HCT116 (cell line): ENCODE measurements around the gene TRIM75.

Experiments used
- CTCF ChIP-seq, 3 experiments: fragments of 200-600 bp in 1 of 3; sonication (generic) in 1 of 3; IDR thresholded peaks in 2 of 3; conservative IDR thresholded peaks in 1 of 3; 2 replicates each; pipeline ENCODE4 v1.5.1; 2012 to 2017; ENCODE audit warnings: low read depth in 2 of 3, low read length in 2 of 3, antibody characterized with exemption in 1 of 3, borderline replicate concordance in 1 of 3, control low read depth in 1 of 3, mild to moderate bottlenecking in 1 of 3, mixed read lengths in 1 of 3, mixed run types in 1 of 3, moderate library complexity in 1 of 3; ENCODE audit not compliant: insufficient read depth in 1 of 3
- POLR2AphosphoS5 ChIP-seq: IDR thresholded peaks from 2 replicates; pipeline ENCODE4 v1.6.1; 2011; ENCODE audit warnings: mild to moderate bottlenecking, low read depth, low read length, moderate library complexity
- ZNF274 ChIP-seq: fragments of 200-500 bp; sonication (Bioruptor generic); IDR thresholded peaks from 2 replicates; pipeline ENCODE4 v1.6.1; 2014; ENCODE audit warnings: mild to moderate bottlenecking, low read depth, low read length, inconsistent platforms
- TF ChIP-seq, protein P1 (sequence below): IDR thresholded peaks from 2 replicates; pipeline ENCODE4 v1.6.1; 2012
- TF ChIP-seq, protein P2 (sequence below): IDR thresholded peaks from 2 replicates; pipeline ENCODE4 v1.6.1; 2011; ENCODE audit warnings: mild to moderate bottlenecking, low read length, moderate library complexity; ENCODE audit not compliant: insufficient replicate concordance; ENCODE audit errors: extremely low read depth

- TF ChIP-seq CTCF (IDR thresholded peaks at IDR 0.05 in 2 of 3, conservative IDR thresholded peaks at IDR 0.05 in 1 of 3; ENCODE audit: borderline replicate concordance in 1 of 3, insufficient read depth in 1 of 3, low read depth in 2 of 3, low read length in 2 of 3), result no peak
- TF ChIP-seq, protein P1, sequence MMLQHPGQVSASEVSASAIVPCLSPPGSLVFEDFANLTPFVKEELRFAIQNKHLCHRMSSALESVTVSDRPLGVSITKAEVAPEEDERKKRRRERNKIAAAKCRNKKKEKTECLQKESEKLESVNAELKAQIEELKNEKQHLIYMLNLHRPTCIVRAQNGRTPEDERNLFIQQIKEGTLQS, result no peak
- TF ChIP-seq ZNF274, result no peak
- no peak for TF ChIP-seq POLR2AphosphoS5
- TF ChIP-seq, protein P2, sequence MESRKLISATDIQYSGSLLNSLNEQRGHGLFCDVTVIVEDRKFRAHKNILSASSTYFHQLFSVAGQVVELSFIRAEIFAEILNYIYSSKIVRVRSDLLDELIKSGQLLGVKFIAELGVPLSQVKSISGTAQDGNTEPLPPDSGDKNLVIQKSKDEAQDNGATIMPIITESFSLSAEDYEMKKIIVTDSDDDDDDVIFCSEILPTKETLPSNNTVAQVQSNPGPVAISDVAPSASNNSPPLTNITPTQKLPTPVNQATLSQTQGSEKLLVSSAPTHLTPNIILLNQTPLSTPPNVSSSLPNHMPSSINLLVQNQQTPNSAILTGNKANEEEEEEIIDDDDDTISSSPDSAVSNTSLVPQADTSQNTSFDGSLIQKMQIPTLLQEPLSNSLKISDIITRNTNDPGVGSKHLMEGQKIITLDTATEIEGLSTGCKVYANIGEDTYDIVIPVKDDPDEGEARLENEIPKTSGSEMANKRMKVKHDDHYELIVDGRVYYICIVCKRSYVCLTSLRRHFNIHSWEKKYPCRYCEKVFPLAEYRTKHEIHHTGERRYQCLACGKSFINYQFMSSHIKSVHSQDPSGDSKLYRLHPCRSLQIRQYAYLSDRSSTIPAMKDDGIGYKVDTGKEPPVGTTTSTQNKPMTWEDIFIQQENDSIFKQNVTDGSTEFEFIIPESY, result no peak
Measured at GRCh38 chr4:165079476-165079875, 25.8 kb downstream of the TRIM75 start.
